Kidney epithelial cell (primary cell): Measurements from ENCODE around the gene SETBP1. TPM values are rescaled to one million over a fixed set of nuclear protein-coding genes. Genes with fewer than 3 reads are reported as not detected.

Experiments
- DNase-seq: peaks from one replicate; pipeline ENCODE4 v3.0.0-alpha.2; 2010; ENCODE audit warnings: low read depth
- H3K27me3 ChIP-seq: 2 replicates; pipeline ENCODE4 v1.6.0; 2011; ENCODE audit warnings: low read length; ENCODE audit not compliant: control insufficient read depth, insufficient read depth
- H3K36me3 ChIP-seq: 2 replicates; pipeline ENCODE4 v1.5.1; 2011; ENCODE audit warnings: low read length; ENCODE audit not compliant: control insufficient read depth, insufficient read depth
- H3K4me3 ChIP-seq: 2 replicates; pipeline ENCODE4 v1.5.1; 2011; ENCODE audit warnings: low read depth, mild to moderate bottlenecking, control low read depth, low read length
- CTCF ChIP-seq: IDR thresholded peaks from 2 replicates; pipeline ENCODE4 v1.5.1; 2011; ENCODE audit warnings: mild to moderate bottlenecking, moderate library complexity, low read length, control low read depth, inconsistent platforms; ENCODE audit not compliant: insufficient read depth, poor library complexity, severe bottlenecking
- total RNA-seq: library from RNA; depleted of rRNA; stranded (reverse); fragments of >200 nt; gene quantifications from 2 replicates; pipeline ENCODE4 v1.2.3, GENCODE V29; 2015

SETBP1 gene
- total RNA-seq, 1 donor from 2014 or later, result 2.9 TPM

- H3K27me3 ChIP-seq, result no peaks in the 10 kb centered on the region
Observed at GRCh38 chr18:44801781-44802180, 121.1 kb downstream of the SETBP1 start.

GRCh38 chr18:44802508-44802907, 121.8 kb downstream of the SETBP1 start:
- H3K36me3 ChIP-seq, result no peaks in the 10 kb centered on the region
- H3K27me3 ChIP-seq, result no peaks in the 10 kb centered on the region
- H3K4me3 ChIP-seq, result no peak overlapping the region
- DNase-seq, result no peak
- TF ChIP-seq CTCF, result no peak

More at GRCh38 chr18:44801781-44802180, 121.1 kb downstream of the SETBP1 start:
- DNase-seq, result no peak
- no peak for TF ChIP-seq CTCF
- Histone ChIP-seq H3K36me3 (no peaks in the 10 kb centered on the region), H3K4me3 (no peak overlapping the region)

- no peak overlapping the region for H3K4me3 ChIP-seq
- TF ChIP-seq CTCF, result no peak
Observed at GRCh38 chr18:44803019-44803650, 122.4 kb downstream of the SETBP1 start.

GRCh38 chr18:44804033-44804432, 123.3 kb downstream of the SETBP1 start:
- H3K4me3 ChIP-seq, result no peak overlapping the region
- DNase-seq, result no peak

More at GRCh38 chr18:44803019-44803650, 122.4 kb downstream of the SETBP1 start:
- Histone ChIP-seq H3K36me3 (no peaks in the 10 kb centered on the region), H3K27me3 (no peaks in the 10 kb centered on the region)
- DNase-seq, result no peak

GRCh38 chr18:44805176-44805575, 124.5 kb downstream of the SETBP1 start:
- no peak for TF ChIP-seq CTCF
- Histone ChIP-seq H3K36me3 (no peaks in the 10 kb centered on the region), H3K4me3 (no peak overlapping the region), H3K27me3 (no peaks in the 10 kb centered on the region)
- no peak for DNase-seq

More at GRCh38 chr18:44804033-44804432, 123.3 kb downstream of the SETBP1 start:
- no peak for TF ChIP-seq CTCF
- no peaks in the 10 kb centered on the region for H3K27me3 ChIP-seq
- H3K36me3 ChIP-seq, result no peaks in the 10 kb centered on the region

- Histone ChIP-seq H3K27me3 (no peaks in the 10 kb centered on the region), H3K36me3 (no peaks in the 10 kb centered on the region), H3K4me3 (no peak overlapping the region)
- no peak for TF ChIP-seq CTCF
- DNase-seq, result no peak
Observed at GRCh38 chr18:44805643-44806042, 125.0 kb downstream of the SETBP1 start.
